Stimulated activated CD8-positive, alpha-beta memory T cell treated with anti-CD3 and anti-CD28 coated beads, Interleukin-12 subunit alpha, Interleukin-12 subunit beta, amount 100 ng/mL, for 1 hour (primary cell): ENCODE data around the gene KAT2B.
A peak's percentile ranks its signal among the peaks of the same experiment; 100 is the strongest.

Experiments
- DNase-seq: peaks from one replicate; pipeline ENCODE4 v3.0.0-alpha.2; 2020; ENCODE audit warnings: low read depth

Gene KAT2B

GRCh38 chr3:20147361-20147760 is 107.1 kb downstream of the KAT2B start:
- DNase-seq = no peak

- DNase-seq = no peak
These were observed 108.2 kb downstream of the KAT2B start for GRCh38 chr3:20148466-20148865.

- no peak for DNase-seq
These were observed 113.8 kb downstream of the KAT2B start for GRCh38 chr3:20154078-20154477.

- no peak for DNase-seq
These were observed 114.7 kb downstream of the KAT2B start for GRCh38 chr3:20154928-20155327.

- DNase-seq = no peak
These were observed 120.0 kb downstream of the KAT2B start for GRCh38 chr3:20160230-20160629.

- DNase-seq = no peak
These were observed 121.5 kb downstream of the KAT2B start for GRCh38 chr3:20161714-20162113.

- DNase-seq = no peak
These were observed 133.7 kb downstream of the KAT2B start for GRCh38 chr3:20173844-20174410.

- DNase-seq = no peak
These were observed 141.0 kb downstream of the KAT2B start for GRCh38 chr3:20181276-20181675.

- no peak for DNase-seq
These were observed 142.0 kb downstream of the KAT2B start for GRCh38 chr3:20182206-20182605.

GRCh38 chr3:20185331-20185678 is 145.1 kb downstream of the KAT2B start:
- DNase-seq = no peak

- peak; percentile 100 for DNase-seq
These were observed 145.7 kb downstream of the KAT2B start, which contains the start of gene SGO1 for GRCh38 chr3:20185679-20186599. Gene SGO1, minus strand, starts transcription at chr3:20186206. Its CDS starts 2,179 bp downstream, at chr3:20184027.

- DNase-seq = no peak
These were observed 146.4 kb downstream of the KAT2B start for GRCh38 chr3:20186600-20187004.

GRCh38 chr3:20190991-20191390 is 150.7 kb downstream of the KAT2B start:
- no peak for DNase-seq

- DNase-seq = no peak
These were observed 154.7 kb downstream of the KAT2B start for GRCh38 chr3:20194793-20195460.

- no peak for DNase-seq
These were observed 157.5 kb downstream of the KAT2B start for GRCh38 chr3:20197775-20198174.

- no peak for DNase-seq
These were observed 160.9 kb downstream of the KAT2B start for GRCh38 chr3:20201143-20201542.
